Epidermal melanocyte (primary cell): ENCODE data around the gene IL9.
A peak's percentile ranks its signal among the peaks of the same experiment; 100 is the strongest.

Experiments used
- DNase-seq: peaks from one replicate; pipeline ENCODE4 v3.0.0; 2011; ENCODE audit warnings: low spot score; ENCODE audit not compliant: insufficient read length

The IL9 gene

DNA sequence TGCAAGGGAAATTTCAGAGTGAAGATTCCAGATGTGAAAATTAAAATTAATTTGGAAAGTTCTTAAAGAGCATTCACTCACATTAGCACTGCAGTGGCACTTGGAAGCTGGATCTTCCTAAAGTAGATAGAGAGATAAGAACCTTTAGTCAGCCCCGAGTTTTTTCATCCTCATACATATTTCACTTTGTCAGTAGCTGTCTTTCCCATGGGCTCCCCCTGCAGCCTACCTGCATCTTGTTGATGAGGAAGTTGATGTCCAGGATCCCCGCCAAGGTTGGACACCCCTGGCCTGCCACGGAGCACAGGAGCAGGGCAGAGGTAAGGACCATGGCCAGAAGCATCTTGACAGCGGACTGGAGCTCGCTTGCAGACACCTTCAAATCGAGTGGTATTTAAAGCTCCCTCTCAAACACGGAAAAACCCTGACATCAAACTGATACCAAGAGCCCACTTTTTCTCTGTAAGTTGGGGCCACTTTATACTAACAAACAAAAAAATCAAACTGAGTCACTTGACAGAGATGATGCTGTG is at the start of gene IL9:
Gene IL9 (minus strand): TSS at position 368 of the 533 bp plus-strand sequence. CDS start 25 bp downstream, at position 343.
- DNase-seq: no peak

DNA sequence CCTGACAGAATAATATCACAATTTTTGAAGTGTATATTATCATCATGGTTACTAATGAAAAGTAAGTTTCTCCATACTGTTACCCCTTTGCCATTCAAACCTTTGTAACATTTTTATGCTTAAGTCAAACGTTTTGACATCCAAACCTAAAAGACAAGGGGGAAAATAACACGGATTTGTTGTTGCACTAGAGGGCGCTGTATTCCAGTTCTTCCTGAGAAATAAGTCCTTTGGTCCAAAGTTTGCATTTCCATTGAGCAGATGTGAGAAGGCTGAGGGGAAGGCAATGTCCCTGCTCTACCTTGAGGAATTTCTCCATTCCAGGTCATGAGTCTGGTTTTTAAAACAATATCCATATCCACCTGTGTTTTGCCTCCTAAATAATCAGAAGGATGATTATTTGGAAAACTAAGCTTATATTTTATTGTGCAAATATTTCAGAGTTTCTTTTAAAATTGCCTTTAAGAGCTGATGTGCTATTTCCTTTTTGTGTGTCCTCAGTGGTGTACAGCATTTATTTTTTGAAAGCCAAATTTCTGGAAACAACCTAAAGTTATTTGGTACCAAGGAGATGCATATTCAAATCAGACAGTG is 49.4 kb upstream of the IL9 start:
- peak; percentile 38 for DNase-seq

DNA sequence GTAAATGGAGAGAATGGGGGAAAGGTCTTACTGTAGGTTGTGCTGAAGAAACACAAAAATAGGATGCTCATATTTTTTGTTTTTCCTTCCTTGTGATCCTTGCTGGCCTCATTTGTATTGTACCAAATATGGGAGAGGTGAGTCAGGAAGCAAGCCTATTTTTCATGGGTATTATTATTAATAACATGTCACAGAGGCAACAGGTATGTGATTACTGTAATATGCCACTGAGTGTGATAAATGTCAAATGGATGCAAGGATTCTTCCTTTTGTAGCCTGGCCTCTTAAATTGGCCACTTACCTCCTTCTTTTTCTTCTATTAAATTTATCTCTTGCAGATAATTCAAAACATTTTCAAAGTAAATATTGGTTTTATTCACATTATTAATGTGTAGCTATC is 48.9 kb upstream of the IL9 start:
- DNase-seq: no peak

DNA sequence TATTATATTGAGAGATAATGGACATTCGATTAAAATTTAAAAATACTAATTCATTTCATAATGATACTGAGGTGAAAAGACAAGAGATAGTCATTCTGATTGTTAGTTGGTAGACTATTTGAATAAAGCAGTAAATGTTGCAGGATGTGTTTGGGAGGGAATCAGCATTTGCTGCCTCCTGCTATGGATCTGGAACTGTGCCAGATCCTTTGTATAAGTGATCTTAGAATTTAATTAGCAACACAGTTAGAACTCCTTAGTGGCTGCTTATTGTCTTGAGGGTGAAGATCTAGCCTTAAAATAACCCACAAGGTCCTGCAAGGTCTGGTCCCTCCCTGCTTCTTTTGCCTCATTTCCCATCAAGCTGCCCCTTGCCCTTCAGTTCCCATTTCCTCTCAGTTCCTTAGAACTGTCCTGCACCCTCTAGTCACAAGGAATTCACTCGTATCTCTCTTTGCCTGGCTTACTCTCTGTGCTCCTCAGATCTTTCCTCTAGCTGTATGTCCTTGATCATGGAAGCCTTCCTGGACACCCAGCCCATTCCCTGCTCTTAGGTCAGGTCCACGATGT is 46.6 kb upstream of the IL9 start:
- no peak for DNase-seq

DNA sequence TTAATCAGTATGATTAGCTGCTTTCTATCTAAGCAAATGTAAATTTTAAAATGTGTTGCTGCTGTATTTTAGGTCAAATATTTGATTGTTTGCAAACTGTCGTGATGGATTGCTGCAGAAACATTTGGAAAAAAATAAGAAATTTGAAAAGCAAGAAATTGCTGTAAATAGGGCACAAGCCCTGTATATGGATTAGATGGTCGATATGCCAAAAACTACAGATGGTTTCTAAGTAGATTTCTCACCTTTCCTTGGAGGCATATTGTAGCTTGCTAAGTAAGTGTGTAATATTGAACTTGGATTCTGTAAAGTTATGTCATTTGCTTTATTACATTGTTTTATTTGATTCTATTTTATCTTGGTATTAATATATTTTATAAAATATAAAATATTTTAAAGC is 46.1 kb upstream of the IL9 start:
- DNase-seq: no peak

DNA sequence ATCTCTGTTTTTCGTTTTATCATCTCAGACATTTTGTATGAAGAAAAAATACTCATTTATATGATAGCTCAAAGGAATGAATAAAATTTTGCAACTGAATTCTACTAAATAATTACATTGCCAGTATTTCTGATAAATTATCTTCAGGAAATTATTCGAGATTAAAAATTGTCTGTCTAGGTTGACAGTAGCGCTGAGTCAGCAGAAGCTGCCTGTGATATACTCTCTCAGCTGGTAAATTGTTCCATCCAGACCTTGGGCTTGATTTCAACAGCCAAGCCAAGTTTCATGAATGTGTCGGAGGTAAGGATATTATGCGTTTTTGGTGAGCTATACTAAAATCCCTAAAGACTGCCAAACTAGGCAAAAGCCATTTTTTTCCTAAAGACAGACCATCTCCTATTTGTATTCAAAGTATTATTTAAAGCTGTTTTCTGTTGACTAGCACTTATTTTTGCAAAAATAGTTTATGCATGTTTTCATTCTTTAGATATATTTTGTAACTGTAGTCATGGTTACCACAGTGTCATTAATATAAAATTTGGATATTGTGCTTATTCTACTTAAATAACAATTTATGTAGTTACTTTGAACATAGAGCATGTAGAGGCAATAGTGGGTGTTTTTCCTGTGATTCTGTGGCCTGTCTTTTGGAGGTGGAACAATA is 41.7 kb upstream of the IL9 start:
- DNase-seq: no peak

DNA sequence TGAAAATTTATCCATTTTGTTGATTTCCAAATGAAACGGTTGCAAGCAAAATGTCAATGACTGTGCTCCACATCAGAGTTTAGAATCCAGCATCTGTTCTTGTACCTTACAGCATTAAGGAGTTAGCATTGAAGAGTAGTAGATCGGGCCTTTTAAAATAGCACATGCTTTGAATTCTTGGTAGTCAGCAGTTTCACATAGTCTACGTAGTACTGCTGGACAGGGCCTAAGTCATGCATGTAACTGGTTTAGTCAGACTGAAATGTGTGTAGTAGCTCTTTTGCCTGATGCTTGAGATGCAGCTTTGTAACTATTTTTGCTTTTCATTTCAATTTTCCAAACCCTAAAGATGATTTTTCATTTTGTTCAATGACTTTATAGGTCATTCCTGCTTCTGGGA is 39.3 kb upstream of the IL9 start:
- DNase-seq: no peak

DNA sequence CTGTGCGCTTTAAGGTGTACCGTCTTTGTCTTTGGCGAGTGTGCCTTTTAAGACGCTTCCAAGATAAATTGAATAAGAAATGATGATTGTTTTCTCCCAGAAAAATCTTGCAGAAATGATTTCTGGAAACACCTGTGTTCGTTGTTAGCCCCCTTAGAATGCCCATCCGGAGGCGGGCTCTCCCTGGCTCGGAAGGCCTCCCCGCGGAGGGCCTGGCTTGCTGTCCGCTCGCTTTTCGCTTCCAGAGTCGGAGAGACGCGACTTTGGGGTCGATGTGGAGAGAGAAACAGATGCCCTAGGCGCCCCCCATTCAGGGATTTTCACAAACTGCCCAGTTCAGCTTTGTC is 35.3 kb upstream of the IL9 start:
- DNase-seq: no peak

DNA sequence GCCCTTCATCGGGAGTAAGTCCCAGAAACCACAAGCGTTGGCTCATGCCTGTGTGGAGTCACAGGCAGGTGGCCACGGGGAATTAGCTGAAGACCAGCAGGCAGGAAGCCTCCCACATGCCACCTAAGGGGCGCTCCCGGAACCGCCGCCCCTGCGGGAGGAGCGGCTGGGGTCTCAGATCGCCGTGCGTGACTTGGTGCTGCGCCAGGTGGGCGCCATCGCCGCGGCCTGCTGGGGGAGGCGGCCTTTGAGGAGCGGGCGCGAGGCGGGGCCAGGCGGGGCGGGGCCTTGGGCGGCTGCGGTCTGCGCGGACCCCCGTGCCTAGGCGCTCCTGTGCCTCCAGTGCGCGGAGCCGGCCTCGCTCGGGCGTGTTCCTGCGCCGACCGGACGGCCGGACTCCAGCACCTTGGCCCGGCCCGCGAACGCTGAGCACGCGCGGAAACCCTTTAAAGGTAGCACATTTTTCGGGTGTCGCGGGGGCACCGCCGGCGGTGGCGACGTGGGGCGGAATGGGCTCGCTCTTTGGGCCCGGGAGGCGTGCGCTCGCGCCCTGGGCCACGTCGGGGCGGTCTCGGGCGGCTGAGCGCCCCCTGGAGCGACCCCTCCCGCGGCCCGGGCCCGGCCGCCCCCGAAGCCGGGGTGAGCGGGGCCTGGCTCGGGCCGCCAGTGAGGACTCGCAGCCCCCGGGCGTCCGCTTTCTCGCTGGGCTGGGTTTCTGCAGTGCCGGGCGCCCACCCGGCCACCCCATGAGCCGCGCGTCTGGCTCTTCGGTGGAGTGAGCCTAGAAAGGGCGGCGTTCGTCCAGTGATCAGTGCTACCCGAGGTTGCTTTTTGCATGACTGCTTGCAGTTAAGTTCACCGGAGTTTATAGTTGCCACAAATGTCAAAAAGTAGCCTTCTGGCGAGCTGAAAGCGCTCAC is 34.6 kb upstream of the IL9 start:
- DNase-seq: no peak

DNA sequence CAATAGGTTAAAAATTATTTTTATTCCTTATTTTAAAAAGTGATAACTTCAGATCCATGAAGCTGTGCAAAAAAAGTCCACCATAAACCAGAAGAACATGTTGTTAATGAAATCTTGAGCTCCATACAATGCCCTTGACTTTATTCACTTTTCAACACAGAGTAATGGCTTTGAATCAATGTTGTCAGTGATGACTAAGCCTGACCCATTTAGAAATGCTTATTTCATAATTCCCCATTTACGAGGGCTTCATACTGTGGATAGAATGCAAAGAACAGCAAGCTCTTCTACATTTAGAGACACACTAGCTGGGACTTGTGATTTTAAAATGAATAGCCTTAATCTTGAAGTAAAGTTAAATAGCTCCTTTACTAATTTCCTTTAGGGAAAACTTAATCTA is 25.7 kb upstream of the IL9 start:
- no peak for DNase-seq

DNA sequence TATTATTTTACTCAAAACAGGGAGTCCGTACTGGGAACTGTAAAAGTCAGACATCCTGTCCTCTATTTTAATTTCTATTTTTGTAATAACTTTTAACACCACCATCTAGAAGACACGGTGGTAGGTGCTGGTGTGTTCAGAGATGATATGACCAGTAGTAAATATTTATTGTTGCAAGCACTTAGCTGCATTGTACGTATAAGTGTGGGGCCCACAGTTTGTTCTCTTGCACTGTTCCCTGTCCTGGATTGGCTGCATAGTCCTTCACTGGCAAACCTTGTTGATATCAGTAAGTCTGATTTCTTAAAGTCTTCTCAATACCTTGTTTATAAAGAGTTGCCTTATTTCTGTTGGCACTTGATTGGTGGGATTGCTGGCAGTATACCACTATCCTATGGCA is 24.6 kb upstream of the IL9 start:
- DNase-seq: no peak

DNA sequence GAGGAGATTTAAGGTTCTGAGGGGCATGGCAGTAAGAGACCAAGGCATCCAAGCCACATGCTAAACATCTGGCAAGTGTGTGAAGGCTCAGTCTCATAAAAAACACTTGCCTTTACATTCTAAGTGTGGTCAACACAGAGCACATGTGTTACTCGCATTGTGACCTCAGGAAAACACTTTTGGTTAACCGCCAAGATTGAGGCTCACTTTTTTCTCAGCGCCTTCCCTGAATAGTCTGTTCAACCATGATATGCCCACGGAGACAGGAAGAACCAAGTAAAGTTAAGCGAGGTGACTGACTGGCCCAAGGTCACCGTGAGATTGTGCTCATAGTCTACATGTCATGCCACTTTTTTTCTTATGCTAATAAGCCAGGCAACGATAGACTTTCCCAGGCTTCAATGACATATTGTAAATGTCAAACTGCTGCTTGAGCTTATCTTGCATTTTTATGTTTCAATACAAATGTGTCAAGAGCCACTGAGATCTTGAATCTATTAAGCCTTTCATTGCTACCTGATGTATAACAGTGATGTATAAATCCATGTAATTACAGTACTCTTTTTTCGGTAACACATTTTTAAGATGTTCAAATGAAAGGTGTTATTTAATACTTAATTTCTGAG is 21.1 kb upstream of the IL9 start:
- no peak for DNase-seq

DNA sequence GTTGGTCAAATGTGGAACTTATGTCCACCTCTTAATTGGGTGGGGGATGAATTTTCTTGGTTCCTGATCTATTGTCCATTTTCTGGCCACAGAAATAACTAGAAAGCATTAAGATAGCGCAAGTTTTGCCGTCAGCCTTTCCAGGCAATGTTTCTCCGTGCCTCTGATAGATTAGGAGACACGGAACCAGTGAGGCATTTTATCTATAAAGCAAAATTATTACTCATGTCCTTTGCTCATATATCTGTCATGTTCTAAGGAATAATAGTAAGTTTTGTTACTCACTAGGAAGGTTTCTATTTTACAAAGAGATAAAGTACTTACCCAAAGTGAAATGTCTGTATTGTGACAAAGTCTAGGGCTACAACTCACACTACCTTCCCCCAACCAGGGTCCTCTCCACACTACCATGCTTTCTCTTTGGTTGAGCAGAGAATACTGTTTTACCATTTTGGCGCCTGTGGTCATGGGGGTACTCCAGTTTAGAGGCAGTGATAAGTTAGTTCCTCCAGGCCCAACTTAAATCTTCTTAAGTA is 19.9 kb upstream of the IL9 start:
- no peak for DNase-seq

DNA sequence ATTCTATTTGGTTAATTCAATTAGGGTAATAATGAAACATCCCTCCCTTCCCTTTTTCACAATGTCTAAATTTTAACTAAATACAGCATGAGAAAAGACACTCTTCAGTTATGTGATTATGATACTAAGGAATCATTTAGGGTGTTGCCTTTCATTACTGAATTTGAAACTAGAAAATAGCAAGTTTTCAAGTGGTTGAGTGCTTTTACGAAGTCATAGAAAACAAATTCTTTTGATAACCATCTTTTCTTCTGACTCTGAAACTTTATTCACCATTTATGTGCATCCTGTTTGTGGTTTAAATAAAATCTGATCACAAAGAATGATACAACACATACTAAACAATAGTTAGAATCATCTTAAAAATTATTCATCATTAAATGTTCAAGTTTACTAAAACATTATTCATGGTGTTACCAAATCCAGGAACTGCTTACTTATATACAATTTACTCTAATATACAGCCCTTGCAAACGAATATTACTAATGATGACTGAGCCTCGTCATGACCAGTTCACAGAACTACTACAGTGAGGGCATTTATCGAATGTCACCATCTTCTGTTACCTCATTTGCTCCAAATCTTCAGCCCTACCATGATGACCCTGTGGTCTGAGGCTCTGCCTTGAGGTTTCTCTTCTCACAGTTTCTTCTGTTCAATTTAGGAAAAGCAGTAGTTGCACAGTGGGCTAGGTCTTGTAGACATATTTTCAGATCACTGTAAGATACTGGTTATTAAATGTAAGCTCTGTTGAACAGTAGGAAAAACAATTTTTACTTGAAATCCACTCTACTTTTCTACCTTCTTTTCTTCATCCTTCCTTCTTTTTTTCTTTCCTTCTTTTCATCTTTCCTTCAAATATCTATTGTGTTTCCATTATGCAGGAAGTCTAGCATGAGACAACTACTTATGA is 18.3 kb upstream of the IL9 start:
- no peak for DNase-seq

DNA sequence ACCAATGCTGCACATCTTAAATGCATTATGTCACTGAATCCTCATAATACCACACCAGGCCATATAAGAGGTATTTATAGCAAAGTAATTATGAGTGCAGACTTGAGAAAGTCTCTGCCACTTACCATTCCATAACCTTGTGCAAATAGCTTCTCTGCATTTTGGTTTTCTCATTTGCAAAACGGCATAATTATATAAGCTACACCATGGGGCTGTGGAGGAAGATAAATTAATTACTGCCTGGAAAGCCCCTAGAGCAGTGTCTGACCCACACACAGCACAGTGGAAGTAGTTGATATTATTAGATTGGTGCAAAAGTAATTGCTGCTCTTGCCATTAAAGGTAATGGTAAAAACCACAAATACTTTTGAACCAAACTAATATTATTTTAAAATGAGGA is 9.5 kb upstream of the IL9 start:
- DNase-seq: no peak

DNA sequence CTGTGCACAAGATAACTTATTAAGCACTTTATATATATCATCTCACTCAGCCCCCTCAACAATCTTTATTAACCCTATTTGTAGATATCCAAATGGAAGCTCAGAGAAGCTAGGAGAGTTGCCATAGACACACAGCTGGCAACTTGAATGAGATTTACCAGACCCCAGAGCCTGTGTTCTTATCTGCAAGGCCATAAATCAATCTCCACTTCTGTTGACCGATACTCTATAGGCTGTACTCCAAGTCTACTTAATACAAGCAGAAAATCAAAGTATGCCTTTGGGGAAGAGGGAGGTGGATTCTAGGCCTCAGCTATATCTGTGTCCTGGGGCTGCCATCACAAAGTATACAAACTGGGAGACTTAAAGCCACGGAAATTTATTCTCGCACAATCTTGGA is 6.0 kb upstream of the IL9 start:
- DNase-seq: no peak

DNA sequence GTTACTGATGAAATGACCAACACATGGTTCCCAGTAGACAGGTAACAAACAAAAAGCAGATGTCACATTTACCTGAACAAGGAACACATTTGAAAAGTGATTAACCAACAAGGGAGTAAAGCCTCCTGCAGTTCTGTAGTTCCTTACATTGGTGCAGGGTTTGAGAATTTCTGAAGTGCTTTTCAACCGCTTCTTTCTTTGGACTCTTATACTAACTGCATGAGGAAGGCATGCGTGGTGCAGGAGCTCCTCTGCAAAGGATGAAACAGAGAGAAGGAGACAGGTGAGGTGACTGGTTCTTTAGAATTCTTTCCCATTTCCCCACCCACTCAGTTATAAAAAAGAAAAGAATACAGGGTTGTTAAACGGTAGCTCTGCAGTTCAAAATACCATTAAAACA is 4.6 kb upstream of the IL9 start:
- no peak for DNase-seq

DNA sequence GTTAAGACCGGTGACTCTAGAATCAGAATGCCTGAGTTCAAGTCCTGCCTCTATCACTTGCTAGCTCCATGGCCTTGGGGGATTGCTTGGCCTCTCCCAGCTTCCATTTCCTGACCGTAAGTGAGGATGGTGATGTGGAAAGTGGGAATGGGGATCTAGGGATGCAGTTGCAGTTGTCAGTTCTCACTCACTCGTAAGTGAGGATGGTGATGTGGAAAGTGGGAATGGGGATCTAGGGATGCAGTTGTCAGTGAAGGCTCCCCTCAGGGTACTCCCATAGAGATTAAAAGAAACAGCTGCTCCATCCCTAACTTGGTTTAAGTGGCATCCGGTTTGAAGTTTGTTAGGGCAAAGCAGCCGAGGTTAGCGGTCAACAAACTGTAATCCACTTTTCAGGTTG is 3.0 kb upstream of the IL9 start:
- DNase-seq: no peak

DNA sequence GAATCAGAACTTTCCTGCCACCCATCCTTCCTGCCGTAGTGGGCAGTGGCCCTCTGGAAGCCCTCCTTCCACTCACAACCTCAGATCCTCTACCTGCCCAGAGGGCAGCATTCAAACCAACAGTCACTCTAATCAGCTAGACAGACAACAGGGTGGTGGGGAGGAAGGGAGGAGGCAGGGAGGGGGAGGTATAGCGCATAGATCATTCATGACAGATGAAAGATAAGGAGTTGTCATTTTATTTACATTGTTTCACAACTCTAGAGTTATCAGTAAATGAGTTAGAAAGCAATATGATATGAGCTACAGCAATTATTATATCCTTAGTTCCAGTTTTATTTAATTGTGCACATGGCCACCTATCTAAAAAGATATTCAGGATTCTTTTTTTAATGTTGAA is 852 bp downstream of the IL9 start:
- DNase-seq: no peak

DNA sequence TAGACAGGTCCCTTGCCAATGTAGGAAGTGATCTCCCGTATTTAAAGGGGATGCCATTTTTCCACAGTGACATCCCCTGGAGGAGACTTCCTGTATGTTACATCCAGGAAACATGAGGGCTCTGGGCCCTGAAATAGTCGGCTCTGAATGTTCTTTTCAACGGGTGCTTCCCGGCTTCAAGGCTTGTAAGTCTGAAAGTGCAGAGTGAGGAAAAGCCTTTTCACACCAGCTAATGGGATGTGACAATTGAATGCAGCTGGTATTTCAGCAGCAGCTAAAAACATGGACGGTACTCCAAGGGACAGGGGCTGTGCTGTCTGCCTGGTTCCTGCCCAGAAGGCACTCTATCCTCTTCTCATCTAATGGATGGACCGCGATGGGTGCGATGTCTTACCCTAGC is 1.4 kb downstream of the IL9 start:
- no peak for DNase-seq
